Measurements from ENCODE around the gene ABO.

- TF ChIP-seq POLR2A (IDR thresholded peaks at IDR 0.05; ENCODE audit: low read depth, low read length) (no peak), POLR2AphosphoS5 (IDR thresholded peaks at IDR 0.05; ENCODE audit: low read depth, low read length) (no peak)
Observed at GRCh38 chr9:133262226-133262625, 12.8 kb downstream of the ABO start.
